Measurements from ENCODE around the gene UROS. TPM values are rescaled to one million over a fixed set of nuclear protein-coding genes. Genes with fewer than 3 reads are reported as not detected.

UROS gene
- total RNA-seq, 1 experiment from 2014 or later, result 48.7 TPM

GRCh38 chr10:125783408-125783807 lies 39.6 kb downstream of the UROS start (continued):
- no peak for TF ChIP-seq ATF6 (CRISPR knock-in tag; IDR thresholded peaks at IDR 0.05)

GRCh38 chr10:125782616-125783015 lies 40.4 kb downstream of the UROS start:
- no peak overlapping the region for H3K4me3 Mint-ChIP-seq
- ATAC-seq (no peak), DNase-seq (ENCODE audit: low spot score) (no peak)
- POLR2A ChIA-PET, result interaction anchor here (0.6 kb wide), 1 partner anchor 69 kb away, joined by 3 read pairs; no protein-coding TSS in a partner anchor
- H3K36me3 Mint-ChIP-seq, result no peaks in the 10 kb centered on the region
- CTCF ChIA-PET, result no interaction called here
- H3K27me3 Mint-ChIP-seq (ENCODE audit: low read depth), result 0 out of 2 replicates have a peak, but pooled peaks cover 2% of the 10 kb centered on the region
- no peak overlapping the region for H3K27ac Mint-ChIP-seq
- H3K9me3 Mint-ChIP-seq, result peaks cover 18% of the 10 kb centered on the region
- TF ChIP-seq GRHL2 (CRISPR knock-in tag; IDR thresholded peaks at IDR 0.05; ENCODE audit: insufficient replicate concordance, severe bottlenecking) (no peak), ZSCAN18 (CRISPR knock-in tag; IDR thresholded peaks at IDR 0.05) (no peak), GTF2I (CRISPR knock-in tag; conservative IDR thresholded peaks at IDR 0.05) (no peak), STAT6 (CRISPR knock-in tag; conservative IDR thresholded peaks at IDR 0.05; ENCODE audit: low read depth) (no peak), ZNF671 (CRISPR knock-in tag; IDR thresholded peaks at IDR 0.05) (no peak), SOX15 (CRISPR knock-in tag; IDR thresholded peaks at IDR 0.05) (no peak), NFYB (CRISPR knock-in tag; conservative IDR thresholded peaks at IDR 0.05; ENCODE audit: low read depth) (no peak), NR1H2 (CRISPR knock-in tag; IDR thresholded peaks at IDR 0.05) (no peak), ZNF121 (CRISPR knock-in tag; IDR thresholded peaks at IDR 0.05) (no peak), HMGA2 (CRISPR knock-in tag; IDR thresholded peaks at IDR 0.05) (no peak), NFE2L1 (CRISPR knock-in tag; IDR thresholded peaks at IDR 0.05) (no peak), ZNF138 (CRISPR knock-in tag; conservative IDR thresholded peaks at IDR 0.05) (no peak), IRF1 (CRISPR knock-in tag; IDR thresholded peaks at IDR 0.05) (no peak), FOXP1 (CRISPR knock-in tag; IDR thresholded peaks at IDR 0.05; ENCODE audit: borderline replicate concordance) (no peak), E2F5 (CRISPR knock-in tag; IDR thresholded peaks at IDR 0.05) (no peak)
- no peaks in the 10 kb centered on the region for H3K4me1 Mint-ChIP-seq

GRCh38 chr10:125782054-125782453 lies 41.0 kb downstream of the UROS start:
- no peak overlapping the region for H3K27ac Mint-ChIP-seq
- no peaks in the 10 kb centered on the region for H3K36me3 Mint-ChIP-seq
- H3K27me3 Mint-ChIP-seq (ENCODE audit: low read depth), result 0 out of 2 replicates have a peak, but pooled peaks cover 2% of the 10 kb centered on the region
- CTCF ChIA-PET, result interaction anchor here (0.7 kb wide), 1 partner anchor 140 kb away, joined by 3 read pairs; no protein-coding TSS in a partner anchor
- ATAC-seq (no peak), DNase-seq (ENCODE audit: low spot score) (no peak)
- no peak overlapping the region for H3K4me3 Mint-ChIP-seq
- no peaks in the 10 kb centered on the region for H3K4me1 Mint-ChIP-seq
- POLR2A ChIA-PET, result interaction anchor here (0.6 kb wide), 1 partner anchor 70 kb away, joined by 3 read pairs; no protein-coding TSS in a partner anchor
- H3K9me3 Mint-ChIP-seq, result peaks cover 18% of the 10 kb centered on the region
- TF ChIP-seq PREB (CRISPR knock-in tag; IDR thresholded peaks at IDR 0.05; ENCODE audit: borderline replicate concordance), result no peak
- no peak for TF ChIP-seq ZBTB21 (CRISPR knock-in tag; IDR thresholded peaks at IDR 0.05; ENCODE audit: borderline replicate concordance)
- no peak for TF ChIP-seq E2F4 (CRISPR knock-in tag; IDR thresholded peaks at IDR 0.05; ENCODE audit: borderline replicate concordance, low read depth)
- TF ChIP-seq STAT6 (CRISPR knock-in tag; conservative IDR thresholded peaks at IDR 0.05; ENCODE audit: low read depth), result no peak
- TF ChIP-seq RELA (CRISPR knock-in tag; IDR thresholded peaks at IDR 0.05; ENCODE audit: borderline replicate concordance), result no peak
- no peak for TF ChIP-seq ZNF138 (CRISPR knock-in tag; conservative IDR thresholded peaks at IDR 0.05)
- no peak for TF ChIP-seq MYBL2 (CRISPR knock-in tag; IDR thresholded peaks at IDR 0.05)

All from WTC11 (cell line).